ENCODE results near the gene TSPAN15. TPM values are rescaled to one million over a fixed set of nuclear protein-coding genes. Genes with fewer than 3 reads are reported as not detected.
A peak's percentile ranks its signal among the peaks of the same experiment; 100 is the strongest.

TSPAN15 gene
- total RNA-seq, 1 experiment from 2014 or later = 108 TPM

DNA sequence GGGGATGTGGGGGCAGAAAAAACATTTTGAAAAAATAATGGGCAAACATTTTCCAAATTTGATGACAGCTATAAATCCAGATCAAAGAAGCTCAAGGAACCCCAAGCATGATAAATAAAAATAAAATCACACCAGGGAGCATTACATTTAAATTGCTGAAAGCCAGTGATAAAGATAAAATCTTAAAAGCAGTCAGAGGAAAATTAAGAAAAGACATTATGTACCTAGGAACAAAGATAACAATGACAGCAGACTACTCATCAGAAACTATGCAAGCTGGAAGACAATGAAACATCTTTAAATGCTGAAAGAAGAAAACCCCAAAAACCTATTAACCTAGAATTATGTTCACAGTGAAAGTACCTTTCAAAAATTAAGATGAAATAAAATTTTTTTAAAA, 98.7 kb downstream of the TSPAN15 start:
- no peak for DNase-seq
- H3K27me3 ChIP-seq (ENCODE audit: insufficient read depth, low read depth) = peaks cover 48% of the 10 kb centered on the region
- H2AFZ ChIP-seq = no peak overlapping the region
- H3K9me2 ChIP-seq (ENCODE audit: insufficient read depth) = no peaks in the 10 kb centered on the region
- no peak overlapping the region for H3K27ac ChIP-seq
- peaks cover 20% of the 10 kb centered on the region for H3K9me3 ChIP-seq (ENCODE audit: insufficient read depth, low read depth)
- no peak overlapping the region for H3K4me2 ChIP-seq
- CTCF ChIA-PET = no interaction called here
- no peaks in the 10 kb centered on the region for H3F3A ChIP-seq (ENCODE audit: insufficient read depth, low read depth)
- POLR2A ChIA-PET (ENCODE audit: unreplicated experiment) = interaction anchor here (0.6 kb wide), 1 partner anchor 20 kb away, joined by 4 read pairs; no protein-coding TSS in a partner anchor
- TF ChIP-seq EZH2 (IDR thresholded peaks at IDR 0.05; ENCODE audit: low read depth) = no peak
- TF ChIP-seq, protein P1, sequence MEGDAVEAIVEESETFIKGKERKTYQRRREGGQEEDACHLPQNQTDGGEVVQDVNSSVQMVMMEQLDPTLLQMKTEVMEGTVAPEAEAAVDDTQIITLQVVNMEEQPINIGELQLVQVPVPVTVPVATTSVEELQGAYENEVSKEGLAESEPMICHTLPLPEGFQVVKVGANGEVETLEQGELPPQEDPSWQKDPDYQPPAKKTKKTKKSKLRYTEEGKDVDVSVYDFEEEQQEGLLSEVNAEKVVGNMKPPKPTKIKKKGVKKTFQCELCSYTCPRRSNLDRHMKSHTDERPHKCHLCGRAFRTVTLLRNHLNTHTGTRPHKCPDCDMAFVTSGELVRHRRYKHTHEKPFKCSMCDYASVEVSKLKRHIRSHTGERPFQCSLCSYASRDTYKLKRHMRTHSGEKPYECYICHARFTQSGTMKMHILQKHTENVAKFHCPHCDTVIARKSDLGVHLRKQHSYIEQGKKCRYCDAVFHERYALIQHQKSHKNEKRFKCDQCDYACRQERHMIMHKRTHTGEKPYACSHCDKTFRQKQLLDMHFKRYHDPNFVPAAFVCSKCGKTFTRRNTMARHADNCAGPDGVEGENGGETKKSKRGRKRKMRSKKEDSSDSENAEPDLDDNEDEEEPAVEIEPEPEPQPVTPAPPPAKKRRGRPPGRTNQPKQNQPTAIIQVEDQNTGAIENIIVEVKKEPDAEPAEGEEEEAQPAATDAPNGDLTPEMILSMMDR (conservative IDR thresholded peaks at IDR 0.05) = no peak
- no peak overlapping the region for H3K4me3 ChIP-seq
- BruUV-seq (replicated peaks) = no TSS peak
- no peaks in the 10 kb centered on the region for H4K20me1 ChIP-seq (ENCODE audit: insufficient read depth)
- intact Hi-C loops (cut with micrococcal nuclease; ENCODE audit: unreplicated experiment) = no loop called here
- no peaks in the 10 kb centered on the region for H3K79me2 ChIP-seq (ENCODE audit: low read depth)
- no peaks in the 10 kb centered on the region for H3K36me3 ChIP-seq (ENCODE audit: low read depth)
- no peaks in the 10 kb centered on the region for H3K4me1 ChIP-seq (replicated peaks; ENCODE audit: insufficient read depth)

DNA sequence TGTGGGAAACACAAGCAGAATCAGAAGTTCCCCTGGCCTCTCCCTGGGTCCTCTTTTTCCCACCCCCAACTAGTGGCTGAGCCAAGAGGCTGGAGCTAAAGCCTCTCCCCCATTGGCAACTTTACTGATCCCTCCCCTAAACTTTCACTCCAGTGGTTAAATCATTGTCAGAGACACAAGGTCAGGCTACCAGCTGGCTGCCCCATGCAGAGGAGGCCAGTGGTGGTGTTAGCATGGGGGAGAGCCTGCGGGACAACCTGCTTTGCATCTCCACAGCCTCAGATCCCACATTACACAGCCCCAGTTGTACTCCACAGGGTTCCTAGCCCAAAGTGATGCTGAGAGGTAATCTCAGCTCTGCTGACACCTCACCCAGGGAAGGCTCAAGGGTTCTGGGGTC, 101.0 kb downstream of the TSPAN15 start:
- H4K20me1 ChIP-seq (ENCODE audit: insufficient read depth) = no peaks in the 10 kb centered on the region
- no peaks in the 10 kb centered on the region for H3K9me2 ChIP-seq (ENCODE audit: insufficient read depth)
- intact Hi-C loops (cut with micrococcal nuclease; ENCODE audit: unreplicated experiment) = no loop called here
- BruUV-seq (replicated peaks) = no TSS peak
- H3K4me3 ChIP-seq = no peak overlapping the region
- H2AFZ ChIP-seq = no peak overlapping the region
- H3K27ac ChIP-seq = no peak overlapping the region
- ChIA-PET CTCF (no interaction called here), POLR2A (ENCODE audit: unreplicated experiment) (no interaction called here)
- H3K27me3 ChIP-seq (ENCODE audit: insufficient read depth, low read depth) = peaks cover 56% of the 10 kb centered on the region
- no peaks in the 10 kb centered on the region for H3K36me3 ChIP-seq (ENCODE audit: low read depth)
- H3K79me2 ChIP-seq (ENCODE audit: low read depth) = no peaks in the 10 kb centered on the region
- peaks cover 20% of the 10 kb centered on the region for H3K9me3 ChIP-seq (ENCODE audit: insufficient read depth, low read depth)
- DNase-seq = no peak
- H3K4me2 ChIP-seq = no peak overlapping the region
- H3F3A ChIP-seq (ENCODE audit: insufficient read depth, low read depth) = no peaks in the 10 kb centered on the region
- no peaks in the 10 kb centered on the region for H3K4me1 ChIP-seq (replicated peaks; ENCODE audit: insufficient read depth)
- TF ChIP-seq, protein P1 (conservative IDR thresholded peaks at IDR 0.05) = no peak
- TF ChIP-seq EZH2 (IDR thresholded peaks at IDR 0.05; ENCODE audit: low read depth) = no peak

DNA sequence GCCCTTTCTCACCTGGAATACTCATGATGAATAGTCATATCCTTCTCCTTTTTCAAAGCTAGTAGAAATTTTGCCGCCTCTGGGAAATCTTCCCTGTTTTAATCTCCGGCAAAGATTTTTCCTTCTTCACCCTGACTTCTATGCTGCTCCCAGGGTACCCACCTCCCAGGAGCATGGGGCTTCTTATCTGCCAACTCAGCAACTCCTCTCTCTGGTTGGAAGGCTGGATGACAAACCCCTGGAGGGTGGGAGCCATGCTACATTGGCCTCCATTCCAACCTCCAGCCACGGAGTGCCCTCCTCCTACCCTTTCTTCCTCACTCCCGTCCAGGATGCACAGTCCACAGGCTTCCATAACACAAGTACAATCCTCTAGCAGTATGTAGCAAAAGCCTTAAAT, 102.1 kb downstream of the TSPAN15 start:
- ChIA-PET POLR2A (ENCODE audit: unreplicated experiment) (no interaction called here), CTCF (interaction anchor here (0.6 kb wide), 1 partner anchor 166 kb away, joined by 3 read pairs; no protein-coding TSS in a partner anchor)
- DNase-seq = peak in 1 of 2 experiments; percentile 11
- TF ChIP-seq EZH2 (IDR thresholded peaks at IDR 0.05; ENCODE audit: low read depth) = no peak
- TF ChIP-seq, protein P1 (conservative IDR thresholded peaks at IDR 0.05) = no peak
- peaks cover 61% of the 10 kb centered on the region for H3K27me3 ChIP-seq (ENCODE audit: insufficient read depth, low read depth)
- no peaks in the 10 kb centered on the region for H3K79me2 ChIP-seq (ENCODE audit: low read depth)
- intact Hi-C loops (cut with micrococcal nuclease; ENCODE audit: unreplicated experiment) = no loop called here
- H3K4me1 ChIP-seq (replicated peaks; ENCODE audit: insufficient read depth) = no peaks in the 10 kb centered on the region
- H3K4me3 ChIP-seq = no peak overlapping the region
- H4K20me1 ChIP-seq (ENCODE audit: insufficient read depth) = no peaks in the 10 kb centered on the region
- peaks cover 17% of the 10 kb centered on the region for H3K9me3 ChIP-seq (ENCODE audit: insufficient read depth, low read depth)
- no peak overlapping the region for H3K27ac ChIP-seq
- no peaks in the 10 kb centered on the region for H3K36me3 ChIP-seq (ENCODE audit: low read depth)
- H3F3A ChIP-seq (ENCODE audit: insufficient read depth, low read depth) = no peaks in the 10 kb centered on the region
- BruUV-seq (replicated peaks) = no TSS peak
- H3K4me2 ChIP-seq = no peak overlapping the region
- no peaks in the 10 kb centered on the region for H3K9me2 ChIP-seq (ENCODE audit: insufficient read depth)
- H2AFZ ChIP-seq = no peak overlapping the region
